Measurements from ENCODE around the gene BSPRY.

The BSPRY gene

GRCh38 chr9:113410207-113410864 is 61.0 kb downstream of the BSPRY start, which contains the start of the genes C9orf43 and POLE3:
TSS of gene C9orf43 (plus strand) at chr9:113410747. CDS start at chr9:113413494, 2,747 bp downstream.
TSS of gene POLE3 (minus strand) at chr9:113410675. CDS start at chr9:113410293, 382 bp downstream.
- CTCF ChIA-PET: interaction anchor here (0.6 to 2.1 kb wide), 10 partner anchors 9 to 252 kb away, joined by 3 to 14 read pairs (median 4); partner anchors contain the start of genes ALAD and WDR31
- peaks cover 13 to 28% of the 10 kb centered on the region in 2 experiments for H3K36me3 ChIP-seq (ENCODE audit: control insufficient read depth in 2 of 2, insufficient read depth in 1 of 2, low read length in 2 of 2)
- POLR2A ChIA-PET: interaction anchor here (0.7 to 4.0 kb wide), 29 partner anchors 9 to 260 kb away, joined by 3 to 44 read pairs (median 4); partner anchors contain the start of genes ALAD, CDC26, FKBP15 and HDHD3
- H3K9me3 ChIP-seq (ENCODE audit: control insufficient read depth, insufficient read depth, low read depth, low read length): no peaks in the 10 kb centered on the region
- H3K4me1 ChIP-seq (ENCODE audit: control insufficient read depth, insufficient read depth, low read length): peaks cover 6% of the 10 kb centered on the region; the same call in 1 of the 2 replicates
- H3K27ac ChIP-seq (ENCODE audit: extremely low read depth, low read depth, low read length): peak within 1 kb of the TSS; percentile 67
- peak within 1 kb of the TSS; percentile 62 for H3K4me3 ChIP-seq (ENCODE audit: low read depth, low read length)
- TF ChIP-seq ZNF2 (tag by site-specific recombination; IDR thresholded peaks at IDR 0.05) (no peak), GLI4 (tag by site-specific recombination; IDR thresholded peaks at IDR 0.05) (0 out of 2 replicates have a peak, but pooled peaks have one; percentile 57), ZNF174 (tag by site-specific recombination; IDR thresholded peaks at IDR 0.05) (no peak), ZBTB8A (tag by site-specific recombination; IDR thresholded peaks at IDR 0.05) (peak; percentile 79), REPIN1 (tag by site-specific recombination; IDR thresholded peaks at IDR 0.05; ENCODE audit: low read depth) (no peak), PRDM2 (tag by site-specific recombination; IDR thresholded peaks at IDR 0.05; ENCODE audit: borderline replicate concordance) (no peak), BCL11B (tag by site-specific recombination; IDR thresholded peaks at IDR 0.05; ENCODE audit: low read depth) (no peak), ZNF560 (tag by site-specific recombination; IDR thresholded peaks at IDR 0.05; ENCODE audit: borderline replicate concordance) (no peak), ZNF555 (tag by site-specific recombination; conservative IDR thresholded peaks at IDR 0.05) (no peak), ZSCAN23 (tag by site-specific recombination; IDR thresholded peaks at IDR 0.05) (no peak), ZBTB48 (tag by site-specific recombination; IDR thresholded peaks at IDR 0.05) (peak; percentile 94), ZNF292 (tag by site-specific recombination; IDR thresholded peaks at IDR 0.05; ENCODE audit: borderline replicate concordance, low read depth) (no peak), ZFP69B (tag by site-specific recombination; IDR thresholded peaks at IDR 0.05) (peak; percentile 82), ZFP3 (tag by site-specific recombination; IDR thresholded peaks at IDR 0.05; ENCODE audit: low read depth) (no peak), ZNF175 (tag by site-specific recombination; IDR thresholded peaks at IDR 0.05) (no peak), ZNF571 (tag by site-specific recombination; IDR thresholded peaks at IDR 0.05) (no peak), ZNF10 (tag by site-specific recombination; IDR thresholded peaks at IDR 0.05) (no peak), ZNF776 (tag by site-specific recombination; IDR thresholded peaks at IDR 0.05; ENCODE audit: borderline replicate concordance) (no peak), ZNF23 (tag by site-specific recombination; IDR thresholded peaks at IDR 0.05; ENCODE audit: borderline replicate concordance) (no peak), ZNF19 (tag by site-specific recombination; IDR thresholded peaks at IDR 0.05; ENCODE audit: low read depth) (no peak), ZBTB10 (tag by site-specific recombination; IDR thresholded peaks at IDR 0.05) (no peak), ZNF580 (tag by site-specific recombination; IDR thresholded peaks at IDR 0.05) (peak; percentile 72; the same call in 1 of the 2 replicates), ZNF354C (tag by site-specific recombination; IDR thresholded peaks at IDR 0.05; ENCODE audit: borderline replicate concordance, low read depth) (no peak), GLIS2 (tag by site-specific recombination; IDR thresholded peaks at IDR 0.05) (peak; percentile 74), ZNF473 (tag by site-specific recombination; IDR thresholded peaks at IDR 0.05) (no peak), ZNF704 (tag by site-specific recombination; IDR thresholded peaks at IDR 0.05) (no peak)
- TF ChIP-seq, protein P1, sequence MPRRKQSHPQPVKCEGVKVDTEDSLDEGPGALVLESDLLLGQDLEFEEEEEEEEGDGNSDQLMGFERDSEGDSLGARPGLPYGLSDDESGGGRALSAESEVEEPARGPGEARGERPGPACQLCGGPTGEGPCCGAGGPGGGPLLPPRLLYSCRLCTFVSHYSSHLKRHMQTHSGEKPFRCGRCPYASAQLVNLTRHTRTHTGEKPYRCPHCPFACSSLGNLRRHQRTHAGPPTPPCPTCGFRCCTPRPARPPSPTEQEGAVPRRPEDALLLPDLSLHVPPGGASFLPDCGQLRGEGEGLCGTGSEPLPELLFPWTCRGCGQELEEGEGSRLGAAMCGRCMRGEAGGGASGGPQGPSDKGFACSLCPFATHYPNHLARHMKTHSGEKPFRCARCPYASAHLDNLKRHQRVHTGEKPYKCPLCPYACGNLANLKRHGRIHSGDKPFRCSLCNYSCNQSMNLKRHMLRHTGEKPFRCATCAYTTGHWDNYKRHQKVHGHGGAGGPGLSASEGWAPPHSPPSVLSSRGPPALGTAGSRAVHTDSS (tag by site-specific recombination; IDR thresholded peaks at IDR 0.05): no peak
